HTR-8/SVneo (cell line): Measurements from ENCODE around the gene GLB1L3.

Experiments used
- DNase-seq: peaks from one replicate; pipeline ENCODE4 v3.0.0; 2011; ENCODE audit warnings: low spot score, mixed read lengths; ENCODE audit not compliant: insufficient read length
- FAIRE-seq: peaks from 2 replicates; lab custom pipeline; 2011; peaks lifted over from hg19 to GRCh38; lab: Jason Lieb, UNC

The GLB1L3 gene, protein sequence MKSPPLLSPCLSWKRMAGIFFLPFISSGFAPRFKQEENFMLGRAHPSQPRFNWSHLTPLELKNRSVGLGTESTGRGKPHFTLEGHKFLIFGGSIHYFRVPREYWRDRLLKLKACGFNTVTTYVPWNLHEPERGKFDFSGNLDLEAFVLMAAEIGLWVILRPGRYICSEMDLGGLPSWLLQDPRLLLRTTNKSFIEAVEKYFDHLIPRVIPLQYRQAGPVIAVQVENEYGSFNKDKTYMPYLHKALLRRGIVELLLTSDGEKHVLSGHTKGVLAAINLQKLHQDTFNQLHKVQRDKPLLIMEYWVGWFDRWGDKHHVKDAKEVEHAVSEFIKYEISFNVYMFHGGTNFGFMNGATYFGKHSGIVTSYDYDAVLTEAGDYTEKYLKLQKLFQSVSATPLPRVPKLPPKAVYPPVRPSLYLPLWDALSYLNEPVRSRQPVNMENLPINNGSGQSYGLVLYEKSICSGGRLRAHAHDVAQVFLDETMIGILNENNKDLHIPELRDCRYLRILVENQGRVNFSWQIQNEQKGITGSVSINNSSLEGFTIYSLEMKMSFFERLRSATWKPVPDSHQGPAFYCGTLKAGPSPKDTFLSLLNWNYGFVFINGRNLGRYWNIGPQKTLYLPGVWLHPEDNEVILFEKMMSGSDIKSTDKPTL

GRCh38 chr11:134275534-134276395 is at the start of gene GLB1L3:
TSS of gene GLB1L3 (plus strand) at chr11:134276379. CDS start at chr11:134276741, 362 bp downstream.
- FAIRE-seq, result no peak

GRCh38 chr11:134226806-134227325 is 49.3 kb upstream of the GLB1L3 start:
- DNase-seq (no peak), FAIRE-seq (no peak)

More at GRCh38 chr11:134275534-134276395, at the start of gene GLB1L3:
- no peak for DNase-seq

- FAIRE-seq, result no peak
- no peak for DNase-seq
Observed at GRCh38 chr11:134228625-134229024, 47.6 kb upstream of the GLB1L3 start.

GRCh38 chr11:134229126-134229790 is 46.9 kb upstream of the GLB1L3 start:
- DNase-seq, result no peak
- no peak for FAIRE-seq

DNA sequence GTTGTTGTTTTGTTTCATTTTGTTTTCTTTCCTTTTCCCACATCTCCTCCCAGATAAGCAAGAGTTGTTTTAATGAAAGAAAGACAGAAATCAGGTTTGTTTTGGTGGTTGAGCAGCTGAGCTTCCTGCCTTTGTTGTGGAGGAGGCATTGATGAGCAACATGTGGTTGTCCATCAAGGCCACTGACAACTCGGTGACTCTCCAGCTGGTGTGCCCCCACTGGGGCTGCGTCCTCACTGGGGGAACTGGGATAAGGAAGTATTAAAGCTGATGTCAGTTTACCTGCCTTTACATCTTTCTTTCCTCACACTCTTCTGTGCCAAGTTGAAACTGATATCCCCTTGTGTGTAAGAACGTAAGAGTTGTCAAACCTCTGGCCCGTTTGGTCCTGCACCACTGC is 45.8 kb upstream of the GLB1L3 start:
- no peak for FAIRE-seq

DNA sequence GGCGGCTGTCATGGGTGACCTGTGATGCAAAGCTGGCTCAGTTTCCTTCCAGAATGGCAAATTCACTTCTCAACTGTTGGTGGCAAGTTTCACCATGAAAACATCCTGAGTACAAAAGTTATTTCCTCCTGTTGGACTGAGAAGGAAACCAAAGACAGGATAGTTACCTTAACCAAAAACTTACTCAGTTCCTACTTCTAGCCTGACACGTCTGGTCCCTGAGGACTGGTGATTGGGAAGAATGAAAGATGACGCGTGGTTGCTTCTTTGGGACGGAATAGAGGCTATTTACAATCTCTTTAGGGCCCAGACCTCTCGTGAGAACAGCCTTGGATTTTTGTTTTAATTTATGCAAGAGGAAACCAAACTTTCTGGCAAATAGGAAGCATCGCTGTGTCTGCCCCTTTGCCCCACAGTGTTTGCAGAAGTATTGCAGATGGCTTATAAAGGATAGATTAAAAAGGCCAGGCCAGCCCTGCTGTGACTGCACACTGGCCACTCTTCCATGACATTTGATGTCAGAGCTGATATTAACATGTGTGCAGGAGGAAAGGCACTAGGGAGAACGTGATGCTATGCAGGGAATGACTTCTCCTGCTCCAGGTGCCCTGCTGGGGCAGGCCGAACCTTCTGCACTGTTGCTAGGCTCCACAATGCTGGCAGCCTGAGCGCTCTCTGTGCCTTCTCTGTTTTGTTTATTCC is 44.1 kb upstream of the GLB1L3 start:
- FAIRE-seq (no peak), DNase-seq (no peak)

More for the DNA sequence above, 45.8 kb upstream of the GLB1L3 start:
- DNase-seq, result no peak

GRCh38 chr11:134233729-134234179 is 42.4 kb upstream of the GLB1L3 start:
- FAIRE-seq (no peak), DNase-seq (no peak)

GRCh38 chr11:134235399-134235798 is 40.8 kb upstream of the GLB1L3 start:
- no peak for DNase-seq
- FAIRE-seq, result no peak

DNA sequence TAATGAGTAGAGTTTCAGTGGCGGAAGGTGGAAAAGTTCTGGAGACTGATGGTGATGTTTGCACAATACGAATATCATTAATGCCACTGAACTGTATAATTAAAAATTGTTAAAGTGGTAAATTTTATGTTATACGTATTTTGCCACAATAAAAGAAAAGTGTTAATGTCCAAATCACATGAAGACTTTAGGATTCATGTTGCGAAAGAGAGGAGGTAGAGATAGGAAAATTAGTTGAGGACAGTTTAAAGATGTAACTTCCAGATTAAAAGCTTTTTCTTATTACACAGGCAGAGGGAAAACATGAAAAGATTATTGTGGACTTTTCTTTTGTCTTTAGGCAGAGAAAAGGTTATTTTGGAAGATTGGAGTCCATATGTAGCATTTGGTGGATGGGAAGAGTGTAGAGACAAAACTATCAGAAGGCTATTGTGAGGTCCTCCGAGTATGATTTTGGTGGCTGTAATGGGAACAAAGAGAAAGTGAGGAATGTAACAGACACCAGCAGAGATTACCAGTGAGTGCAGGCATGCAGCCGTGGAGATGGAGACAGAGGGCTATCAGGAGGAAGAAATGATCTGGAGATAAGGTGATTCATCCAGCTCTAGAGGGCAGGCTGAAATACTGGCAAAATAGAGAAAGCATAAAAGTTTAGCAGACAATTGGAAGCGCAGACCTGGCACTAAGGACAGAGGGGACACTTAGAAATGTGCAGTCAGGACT is 39.2 kb upstream of the GLB1L3 start:
- DNase-seq (no peak), FAIRE-seq (no peak)

- DNase-seq, result no peak
- no peak for FAIRE-seq
Observed at GRCh38 chr11:134237557-134237922, 38.6 kb upstream of the GLB1L3 start.

DNA sequence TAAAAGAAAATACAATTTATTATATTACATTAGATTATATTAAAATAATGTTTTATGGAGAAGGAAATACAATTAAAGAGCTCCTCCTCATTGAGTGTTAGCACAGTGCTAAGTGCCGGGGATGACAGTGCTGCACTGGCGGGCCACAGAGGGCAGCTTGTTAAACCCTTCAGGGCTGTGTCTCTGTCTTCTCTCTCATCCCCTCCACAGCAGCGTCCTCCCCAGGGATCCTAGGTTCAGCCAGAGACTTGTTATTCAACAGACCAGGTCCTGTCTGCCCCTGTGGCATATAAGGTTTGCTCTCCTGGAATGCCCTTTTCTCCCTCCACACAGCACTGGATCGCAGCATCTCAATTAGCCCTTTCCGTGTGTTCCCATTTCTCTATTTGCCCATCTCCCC is 37.2 kb upstream of the GLB1L3 start:
- DNase-seq, result no peak
- FAIRE-seq, result no peak

DNA sequence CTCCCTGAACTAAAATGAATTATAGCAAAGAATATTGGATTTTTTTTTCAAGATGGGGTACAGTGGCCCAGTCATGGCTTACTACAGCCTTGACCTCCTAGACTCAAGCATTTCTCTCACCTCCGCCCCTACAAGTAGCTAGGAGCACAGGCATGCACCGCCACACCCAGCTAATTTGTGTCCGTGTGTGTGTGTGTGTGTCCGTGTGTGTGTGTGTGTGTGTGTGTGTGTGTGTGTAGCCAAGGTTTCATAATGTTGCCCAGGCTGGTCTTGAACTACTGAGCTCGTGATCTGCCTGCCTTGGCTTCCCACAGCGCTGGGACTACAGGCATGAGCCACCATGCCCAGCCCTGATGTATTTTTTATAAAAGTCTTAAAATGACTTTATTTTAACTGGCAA is 35.6 kb upstream of the GLB1L3 start:
- DNase-seq, result no peak
- no peak for FAIRE-seq

DNA sequence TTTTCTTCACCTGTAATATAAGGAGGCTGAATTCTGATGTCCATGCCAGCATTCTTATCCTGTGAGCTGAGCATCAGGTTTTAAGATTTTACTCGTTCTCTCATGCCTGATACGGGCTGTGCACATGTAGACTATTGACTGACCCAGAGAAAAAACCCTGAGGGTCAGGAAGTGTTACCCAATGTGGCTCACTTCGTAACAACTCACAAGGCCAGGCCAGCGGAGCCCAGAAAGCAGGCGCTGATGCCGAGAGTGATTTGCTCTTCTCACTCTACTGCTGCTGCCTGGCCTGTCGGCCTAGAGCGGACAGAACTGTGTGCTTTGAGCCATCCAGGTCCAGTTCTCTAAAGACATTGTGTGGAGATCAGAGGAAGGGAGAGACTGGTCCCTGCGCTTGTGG is 33.8 kb upstream of the GLB1L3 start:
- FAIRE-seq, result no peak
- DNase-seq, result no peak

- DNase-seq (no peak), FAIRE-seq (no peak)
Observed at GRCh38 chr11:134243913-134244312, 32.3 kb upstream of the GLB1L3 start.

GRCh38 chr11:134244593-134244992 is 31.6 kb upstream of the GLB1L3 start:
- FAIRE-seq, result no peak
- DNase-seq, result no peak

- FAIRE-seq, result no peak
Observed at GRCh38 chr11:134245434-134245833, 30.7 kb upstream of the GLB1L3 start.

GRCh38 chr11:134246100-134246499 is 30.1 kb upstream of the GLB1L3 start:
- DNase-seq (no peak), FAIRE-seq (no peak)

More at GRCh38 chr11:134245434-134245833, 30.7 kb upstream of the GLB1L3 start:
- DNase-seq, result no peak

DNA sequence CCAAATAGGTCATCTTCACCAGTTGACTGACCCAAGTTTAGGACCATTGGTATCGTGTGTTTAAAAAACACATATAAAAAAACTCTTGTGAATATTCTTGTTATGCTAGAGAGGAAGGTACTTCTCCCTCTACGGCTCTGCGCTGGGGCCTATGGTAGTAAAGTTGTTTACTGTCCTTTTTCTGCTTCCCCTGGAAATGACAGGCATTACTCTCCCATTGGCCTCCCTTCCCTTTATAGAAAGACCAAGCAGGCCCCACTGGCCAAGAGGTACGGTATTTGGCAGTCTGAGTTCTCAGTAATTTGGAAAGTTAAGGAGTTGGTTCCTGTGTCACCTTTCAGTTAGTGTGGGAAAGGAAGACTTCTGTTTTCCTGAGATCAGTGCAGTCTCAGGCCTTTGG is 29.5 kb upstream of the GLB1L3 start:
- FAIRE-seq (no peak), DNase-seq (no peak)
